K562 (cell line): ENCODE results near the gene GDF2. TPM values are rescaled to one million over a fixed set of nuclear protein-coding genes. Genes with fewer than 3 reads are reported as not detected.

Source experiments
- BMI1 ChIP-seq: fragments of 150-350 bp; IDR thresholded peaks from 2 replicates; pipeline ENCODE4 v1.6.1; 2014; ENCODE audit warnings: low read length
- CEBPG ChIP-seq, 3 experiments: fragments of 200-800 bp in 1 of 3; sonication (Bioruptor generic) in 1 of 3; sonication (generic) in 1 of 3; formaldehyde crosslinking in 1 of 3; IDR thresholded peaks in 2 of 3; conservative IDR thresholded peaks in 1 of 3; 2 replicates each; pipeline versions ENCODE4 v1.6.1 to v1.8.0; 2016 to 2022; ENCODE audit warnings: missing compliant biosample characterization in 2 of 3, missing genetic modification characterization in 2 of 3, mild to moderate bottlenecking in 1 of 3, missing genetic modification reagents in 1 of 3
- ELF1 ChIP-seq: fragments of 200-800 bp; sonication (Bioruptor generic); IDR thresholded peaks from 2 replicates; pipeline ENCODE4 v1.6.1; 2016; ENCODE audit warnings: missing genetic modification characterization, missing compliant biosample characterization
- ETS1 ChIP-seq: conservative IDR thresholded peaks from 2 replicates; pipeline ENCODE4 v1.6.1; 2011; ENCODE audit warnings: low read depth, mild to moderate bottlenecking, low read length; ENCODE audit not compliant: control insufficient read depth
- GTF2E2 ChIP-seq: fragments of 200-800 bp; sonication (Bioruptor generic); IDR thresholded peaks from 2 replicates; pipeline ENCODE4 v1.6.1; 2016; ENCODE audit warnings: missing genetic modification characterization, missing compliant biosample characterization
- LARP7 ChIP-seq: fragments of 450-650 bp; IDR thresholded peaks from 2 replicates; pipeline ENCODE4 v1.6.1; 2016
- MLLT1 ChIP-seq, 2 experiments: fragments of 450-650 bp; IDR thresholded peaks; 2 replicates each; pipeline ENCODE4 v1.6.1; 2016
- NFIX ChIP-seq: fragments of 250-450 bp; sonication (Bioruptor Pico); IDR thresholded peaks from 2 replicates; pipeline ENCODE4 v1.4.0; 2020; ENCODE audit warnings: low read depth, mild to moderate bottlenecking, moderate library complexity
- NKRF ChIP-seq: fragments of 450-650 bp; IDR thresholded peaks from 2 replicates; pipeline ENCODE4 v1.6.1; 2016; ENCODE audit warnings: borderline replicate concordance
- NR2C2 ChIP-seq, 2 experiments: fragments of 200-800 bp in 1 of 2; sonication (Bioruptor generic) in 1 of 2; sonication (generic) in 1 of 2; formaldehyde crosslinking in 1 of 2; IDR thresholded peaks; 2 replicates each; pipeline versions ENCODE4 v1.6.1 to v1.8.0; 2016 to 2022; ENCODE audit warnings: mild to moderate bottlenecking in 1 of 2, missing compliant biosample characterization in 1 of 2, missing genetic modification characterization in 1 of 2, missing genetic modification reagents in 1 of 2
- SAFB ChIP-seq: fragments of 200-400 bp; formaldehyde crosslinking; IDR thresholded peaks from 2 replicates; pipeline ENCODE4 v1.6.1; 2017; ENCODE audit warnings: low read depth, low read length, borderline replicate concordance
- SMAD1 ChIP-seq: fragments of 150-350 bp; IDR thresholded peaks from 2 replicates; pipeline ENCODE4 v1.6.1; 2014; ENCODE audit warnings: low read length, low read depth; ENCODE audit not compliant: partially characterized antibody
- ZNF282 ChIP-seq: sonication (generic); formaldehyde crosslinking; IDR thresholded peaks from 2 replicates; pipeline ENCODE4 v1.8.1; 2023; ENCODE audit warnings: missing genetic modification reagents
- ZNF449 ChIP-seq: fragments of 250-450 bp; sonication (Bioruptor Pico); IDR thresholded peaks from 2 replicates; pipeline ENCODE4 v1.8.0; 2022; ENCODE audit warnings: moderate library complexity, mild to moderate bottlenecking, inconsistent platforms
- ZNF77 ChIP-seq: fragments of 250-450 bp; sonication (Bioruptor Pico); IDR thresholded peaks from 2 replicates; pipeline ENCODE4 v1.5.0; 2020
- polyA plus RNA-seq, 8 experiments: library from polyadenylated mRNA; depleted of rRNA in 4 of 8; stranded (reverse) in 5 of 8; unstranded in 3 of 8; fragments of >200 nt; fragmentation: Nextera tagmentation in 2 of 8; fragmentation: Illumina TruSeq in 1 of 8; extraction: Ambion mirVana in 2 of 8; extraction: Trizol in 1 of 8; gene quantifications; 2 replicates each; pipeline versions ENCODE4 v1.2.1 to v1.2.3, GENCODE V29; 2011 to 2014; ENCODE audit warnings: inconsistent platforms in 1 of 8, missing spikeins in 1 of 8
- total RNA-seq, 7 experiments: library from RNA; depleted of rRNA in 6 of 7; stranded (reverse); fragments of >200 nt in 6 of 7; fragmentation: Illumina TruSeq in 2 of 7; extraction: Trizol in 2 of 7; gene quantifications; 2 replicates each; pipeline versions ENCODE4 v1.2.1 to v1.2.3, GENCODE V29; 2011 to 2021; ENCODE audit warnings: low replicate concordance in 1 of 7

The GDF2 gene
- total and polyA plus RNA-seq, 9 of the 15 experiments (the other 6 are each of a cell fraction or from before 2014, with no cell fraction given), result 0.08 to 0.58 (median 0.27) TPM; not detected in 2

- no peak for TF ChIP-seq SAFB
- peak; percentile 63 for TF ChIP-seq ELF1 (tag)
- no peak for TF ChIP-seq LARP7
- TF ChIP-seq NFIX (CRISPR knock-in tag), result no peak
- TF ChIP-seq ZNF449, result no peak
- TF ChIP-seq MLLT1 (IDR thresholded peaks at IDR 0.05), result no peak
- TF ChIP-seq SMAD1, result no peak
- no peak for TF ChIP-seq GTF2E2 (tag)
- TF ChIP-seq ETS1, result no peak
- no peak for TF ChIP-seq BMI1
- no peak for TF ChIP-seq ZNF77 (CRISPR knock-in tag)
- no peak for TF ChIP-seq ZNF282
- TF ChIP-seq NR2C2 (CRISPR knock-in tag; IDR thresholded peaks at IDR 0.05), result no peak
- TF ChIP-seq NR2C2 (tag; IDR thresholded peaks at IDR 0.05), result no peak
- no peak for TF ChIP-seq CEBPG (CRISPR knock-in tag; IDR thresholded peaks at IDR 0.05)
- TF ChIP-seq CEBPG (tag; conservative IDR thresholded peaks at IDR 0.05 in 1 of 2, IDR thresholded peaks at IDR 0.05 in 1 of 2), result no peak
- no peak for TF ChIP-seq NKRF
Observed at GRCh38 chr10:47306387-47307210, 15.7 kb upstream of the GDF2 start (continued).
